Keratinocyte (primary cell): ENCODE results near the gene LRP10.

Experiments
- CTCF ChIP-seq, 3 experiments: IDR thresholded peaks in 1 of 3; conservative IDR thresholded peaks in 1 of 3; optimal IDR thresholded peaks in 1 of 3; 2 replicates in 2 of 3; 3 replicates in 1 of 3; pipeline versions ENCODE3 to v1.5.1; 2011; ENCODE audit warnings: low read length in 3 of 3, mild to moderate bottlenecking in 3 of 3, moderate library complexity in 2 of 3, control low read depth in 1 of 3, inconsistent platforms in 1 of 3; ENCODE audit not compliant: insufficient read depth in 2 of 3; ENCODE audit errors: extremely low read depth in 1 of 3
- EZH2 ChIP-seq: IDR thresholded peaks from one replicate; pipeline ENCODE4 v1.6.1; 2012; ENCODE audit warnings: inconsistent platforms, mild to moderate bottlenecking, low read length, moderate library complexity

GRCh38 chr14:22856428-22856827 lies 15.1 kb upstream of the LRP10 start:
- TF ChIP-seq CTCF (optimal IDR thresholded peaks at IDR 0.05 in 1 of 3, IDR thresholded peaks at IDR 0.05 in 1 of 3, conservative IDR thresholded peaks at IDR 0.05 in 1 of 3; ENCODE audit: extremely low read depth in 1 of 3, insufficient read depth in 2 of 3, low read length in 3 of 3) (no peak), EZH2 (no peak)
